Tibial nerve (tissue), 4 donors: ENCODE measurements around the gene ZNF655.

ENCODE experiments used
- EP300 ChIP-seq, 2 donors: sonication (generic); formaldehyde crosslinking; IDR thresholded peaks; one replicate each; pipeline ENCODE4 v1.6.1; 2017; ENCODE audit warnings: antibody characterized with exemption in 2 of 2, mild to moderate bottlenecking in 1 of 2
- TF ChIP-seq, protein P1 (sequence below), 5 experiments: fragments of 200-600 bp in 3 of 5; fragments of 450-650 bp in 2 of 5; sonication (generic) in 3 of 5; IDR thresholded peaks; one replicate each; pipeline ENCODE4 v1.5.1; 2016 to 2019; ENCODE audit warnings: antibody characterized with exemption in 5 of 5, mild to moderate bottlenecking in 3 of 5, moderate library complexity in 2 of 5

DNA sequence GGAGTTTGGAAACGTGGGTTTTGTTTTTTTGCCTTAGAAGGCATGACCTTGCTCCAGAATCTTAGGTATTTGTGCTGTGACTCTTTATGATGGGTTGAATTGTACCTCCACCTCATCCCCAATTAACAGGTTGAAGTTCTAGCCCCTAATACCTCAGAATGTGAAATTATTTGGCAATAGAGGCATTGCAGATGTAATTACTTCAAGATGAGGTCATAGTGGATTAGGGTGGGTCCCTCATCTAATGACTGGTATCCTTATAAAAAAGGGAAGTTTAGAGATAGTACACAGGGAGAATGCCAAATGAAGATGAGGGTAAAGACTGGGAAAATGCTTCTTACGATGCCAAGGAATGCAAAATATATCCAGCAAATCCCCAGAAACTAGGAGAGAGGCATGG is 3.5 kb upstream of the ZNF655 start:
- TF ChIP-seq, protein P1, sequence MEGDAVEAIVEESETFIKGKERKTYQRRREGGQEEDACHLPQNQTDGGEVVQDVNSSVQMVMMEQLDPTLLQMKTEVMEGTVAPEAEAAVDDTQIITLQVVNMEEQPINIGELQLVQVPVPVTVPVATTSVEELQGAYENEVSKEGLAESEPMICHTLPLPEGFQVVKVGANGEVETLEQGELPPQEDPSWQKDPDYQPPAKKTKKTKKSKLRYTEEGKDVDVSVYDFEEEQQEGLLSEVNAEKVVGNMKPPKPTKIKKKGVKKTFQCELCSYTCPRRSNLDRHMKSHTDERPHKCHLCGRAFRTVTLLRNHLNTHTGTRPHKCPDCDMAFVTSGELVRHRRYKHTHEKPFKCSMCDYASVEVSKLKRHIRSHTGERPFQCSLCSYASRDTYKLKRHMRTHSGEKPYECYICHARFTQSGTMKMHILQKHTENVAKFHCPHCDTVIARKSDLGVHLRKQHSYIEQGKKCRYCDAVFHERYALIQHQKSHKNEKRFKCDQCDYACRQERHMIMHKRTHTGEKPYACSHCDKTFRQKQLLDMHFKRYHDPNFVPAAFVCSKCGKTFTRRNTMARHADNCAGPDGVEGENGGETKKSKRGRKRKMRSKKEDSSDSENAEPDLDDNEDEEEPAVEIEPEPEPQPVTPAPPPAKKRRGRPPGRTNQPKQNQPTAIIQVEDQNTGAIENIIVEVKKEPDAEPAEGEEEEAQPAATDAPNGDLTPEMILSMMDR (IDR thresholded peaks at IDR 0.05): no peak
- TF ChIP-seq EP300 (IDR thresholded peaks at IDR 0.05): no peak
